Measurements from ENCODE around the gene DCAF6.

GRCh38 chr1:168105846-168106245 is 169.4 kb downstream of the DCAF6 start:
- TF ChIP-seq CTCF (conservative IDR thresholded peaks at IDR 0.05; ENCODE audit: low read length), result no peak
- no peak for TF ChIP-seq EZH2phosphoT487 (IDR thresholded peaks at IDR 0.05; ENCODE audit: borderline replicate concordance, low read depth, low read length)
